ENCODE data around the gene SLC66A1. TPM values are rescaled to one million over a fixed set of nuclear protein-coding genes. Genes with fewer than 3 reads are reported as not detected.

SLC66A1 gene
- total RNA-seq, 1 experiment from 2014 or later = 22.5 TPM

GRCh38 chr1:19360432-19360831 is 48.3 kb downstream of the SLC66A1 start:
- no peaks in the 10 kb centered on the region for H3K9me3 ChIP-seq (ENCODE audit: control insufficient read depth, low read depth, low read length)
- no peak overlapping the region for H3K9ac ChIP-seq (ENCODE audit: extremely low read depth, insufficient read length, low read length)
- H2AFZ ChIP-seq (ENCODE audit: low read length) = no peak overlapping the region
- H2BK5ac ChIP-seq (ENCODE audit: insufficient read length, low read length) = no peak overlapping the region
- H4K8ac ChIP-seq (replicated peaks; ENCODE audit: insufficient read length, low read depth, low read length) = no peak overlapping the region
- Mint-ChIP-seq H3K4me1 (peaks cover 14 to 19% of the 10 kb centered on the region in 2 experiments), H3K4me3 (no peak overlapping the region), H3K27ac (no peak overlapping the region), H3K9me3 (no peaks in the 10 kb centered on the region), H3K36me3 (ENCODE audit: insufficient read depth in 1 of 3, low read depth in 3 of 3) (peaks cover 15 to 29% (median 26%) of the 10 kb centered on the region in 3 experiments), H3K27me3 (ENCODE audit: low read depth) (peaks cover 1% of the 10 kb centered on the region; the same call in 1 of the 2 replicates)
- no peak overlapping the region for H2BK20ac ChIP-seq (ENCODE audit: low read depth, low read length, poor library complexity, severe bottlenecking)
- H3K23ac ChIP-seq (ENCODE audit: insufficient read length, low read depth, low read length) = no peak overlapping the region
- peaks cover 5% of the 10 kb centered on the region; the same call in 1 of the 2 replicates for H3K79me2 ChIP-seq (ENCODE audit: insufficient read depth, low read length)
- no peak for TF ChIP-seq CTCF (conservative IDR thresholded peaks at IDR 0.05)
- H4K91ac ChIP-seq (ENCODE audit: insufficient read length, low read depth, low read length) = no peak overlapping the region
- no peak overlapping the region for H3K27ac ChIP-seq (ENCODE audit: insufficient read length, low read depth, low read length)
- H3K4ac ChIP-seq (ENCODE audit: low read depth, low read length) = no peak overlapping the region
- H3K27me3 ChIP-seq (ENCODE audit: insufficient read depth, low read length) = no peaks in the 10 kb centered on the region
- H2AK5ac ChIP-seq (ENCODE audit: insufficient read length, low read length) = no peak overlapping the region
- no peak overlapping the region for H2BK15ac ChIP-seq (ENCODE audit: low read depth, low read length)
- H3K56ac ChIP-seq (ENCODE audit: insufficient read length, low read depth, low read length) = no peak overlapping the region
- no peak overlapping the region for H4K5ac ChIP-seq (ENCODE audit: insufficient read length, low read depth, low read length)
- H3T11ph ChIP-seq (ENCODE audit: low read length) = no peak overlapping the region
- no CpG with 5 or more reads among the region's 11 CpGs for WGBS (ENCODE audit: extremely low coverage, insufficient read length, low lambda C conversion rate)
- H3K18ac ChIP-seq (ENCODE audit: insufficient read length, low read depth, low read length) = no peak overlapping the region
- no peaks in the 10 kb centered on the region for H4K20me1 ChIP-seq (ENCODE audit: control insufficient read depth, insufficient read depth, insufficient read length)
- no peaks in the 10 kb centered on the region for H3K4me1 ChIP-seq (ENCODE audit: insufficient read depth, low read length)
- no peaks in the 10 kb centered on the region for H3K23me2 ChIP-seq (ENCODE audit: insufficient read length, low read depth, low read length, poor library complexity, severe bottlenecking)
- H2BK120ac ChIP-seq (ENCODE audit: low read depth, low read length, poor library complexity, severe bottlenecking) = no peak overlapping the region
- H2BK12ac ChIP-seq (ENCODE audit: insufficient read length, low read depth, low read length) = no peak overlapping the region
- no peak for DNase-seq
- H3K14ac ChIP-seq (ENCODE audit: insufficient read depth, low read length) = no peak overlapping the region
- H3K79me1 ChIP-seq (ENCODE audit: insufficient read depth, low read depth, low read length, poor library complexity, severe bottlenecking) = peaks cover 4% of the 10 kb centered on the region
- H3K4me2 ChIP-seq (ENCODE audit: insufficient read depth, insufficient read length, low read length) = no peak overlapping the region
